Smooth muscle cell of the pulmonary artery (primary cell): Measurements from ENCODE around the gene KCNE1. TPM values are rescaled to one million over a fixed set of nuclear protein-coding genes. Genes with fewer than 3 reads are reported as not detected.

Experiments used
- total RNA-seq: library from RNA; depleted of rRNA; stranded (reverse); fragments of >200 nt; gene quantifications from 2 replicates; pipeline ENCODE4 v1.2.3, GENCODE V29; 2014

Gene KCNE1
- total RNA-seq, result 0.36 and 0.46 TPM in 2 replicates

DNA sequence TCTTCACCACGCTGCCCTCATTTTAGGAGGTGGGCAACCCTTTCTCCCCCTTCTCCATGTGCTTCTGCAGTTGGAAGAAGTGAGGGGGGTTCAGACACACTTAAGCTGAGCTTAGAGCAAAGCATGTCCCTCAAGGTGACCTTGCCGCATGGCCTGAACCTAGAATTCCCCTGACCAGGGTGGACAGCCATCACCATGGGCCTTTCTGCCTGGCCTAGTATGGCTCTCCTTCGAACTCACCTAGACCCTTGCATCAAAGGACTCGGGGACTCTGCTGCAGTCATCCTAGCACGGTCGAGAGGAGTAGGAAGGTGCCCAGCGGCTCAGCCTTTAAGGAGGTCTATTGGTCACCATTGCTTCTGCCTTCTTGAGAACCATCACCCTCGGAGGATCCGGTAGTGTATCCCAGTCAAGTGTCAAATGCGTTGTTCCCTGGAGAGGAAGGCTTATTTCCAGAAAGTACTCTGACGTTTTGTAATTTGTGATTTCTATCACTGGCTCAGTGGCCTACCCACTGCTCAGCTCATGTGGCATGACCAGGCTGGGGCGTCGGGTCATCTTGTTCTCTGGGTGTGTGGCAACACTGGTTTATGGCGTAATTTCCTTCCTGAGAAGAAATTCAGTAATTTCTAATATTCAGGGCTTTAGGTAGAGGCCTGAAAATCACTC, at the start of gene KCNE1:
Gene KCNE1, minus strand, starts transcription at position 424 of the 669 bp plus-strand sequence. CDS start 62,576 bp downstream, outside the sequence.

DNA sequence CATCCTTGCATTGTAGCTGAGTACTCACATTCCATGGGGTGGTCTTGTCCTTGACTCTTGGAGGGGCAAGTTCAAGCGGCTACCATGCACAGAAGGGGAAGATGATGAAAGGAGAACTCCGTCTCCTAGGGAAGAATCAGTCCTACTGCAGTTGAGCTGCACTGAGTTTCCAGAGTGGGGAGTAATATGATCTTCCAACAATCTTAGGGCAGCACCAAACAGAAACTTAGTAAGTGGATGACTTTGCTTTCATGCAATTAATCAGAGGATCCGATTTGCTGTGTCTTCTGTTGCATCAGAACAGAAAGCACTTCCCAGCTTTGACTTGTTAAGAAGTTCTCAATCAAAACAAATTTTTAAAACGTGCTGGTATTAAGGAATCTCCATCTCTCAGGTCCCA, 88.2 kb downstream of the KCNE1 start, which contains the start of gene SMIM34:
Gene SMIM34, minus strand, starts transcription at position 147 of the 400 bp plus-strand sequence. Its CDS starts 112 bp downstream, at position 35.

Other genes with a start within 250 kb of the KCNE1 start
- not detected in 2 replicates for gene KCNE2, start 148.2 kb downstream of the KCNE1 start, total RNA-seq
- 8.1 and 13.5 TPM in 2 replicates for gene SMIM11, start 136.7 kb downstream of the KCNE1 start, total RNA-seq
- 0.13 and 0.20 TPM in 2 replicates for gene SMIM34, start 88.3 kb downstream of the KCNE1 start, total RNA-seq
- gene RCAN1, start 102.9 kb upstream of the KCNE1 start, total RNA-seq, result 275 and 438 TPM in 2 replicates
- not detected in 2 replicates for gene CLIC6, start 156.8 kb upstream of the KCNE1 start, total RNA-seq